ENCODE data around the gene ETFB.

ETFB gene

GRCh38 chr19:51321799-51322198 is 44.4 kb downstream of the ETFB start:
- no peaks in the 10 kb centered on the region for H3K27me3 ChIP-seq (ENCODE audit: insufficient read depth, low read length)
- no peak overlapping the region for H2AK5ac ChIP-seq (ENCODE audit: low read length)
- H2BK12ac ChIP-seq (ENCODE audit: low read length), result no peak overlapping the region
- no peak for DNase-seq
- H3K79me1 ChIP-seq (ENCODE audit: low read length), result no peaks in the 10 kb centered on the region
- H3K4me3 ChIP-seq (ENCODE audit: low read depth, low read length), result no peak overlapping the region
- H4K12ac ChIP-seq (ENCODE audit: low read depth, low read length), result no peak overlapping the region
- H2BK5ac ChIP-seq (ENCODE audit: low read depth, low read length, poor library complexity), result no peak overlapping the region
- H3K9ac ChIP-seq (ENCODE audit: low read length), result no peak overlapping the region
- H3K18ac ChIP-seq (ENCODE audit: low read length), result no peak overlapping the region
- no peaks in the 10 kb centered on the region for H3K36me3 ChIP-seq (ENCODE audit: control insufficient read depth in 1 of 2, insufficient read depth in 2 of 2, low read length in 2 of 2)
- no peak overlapping the region for H3K4ac ChIP-seq (ENCODE audit: low read depth, low read length)
- H3K14ac ChIP-seq (ENCODE audit: low read length), result no peak overlapping the region
- H2AFZ ChIP-seq (ENCODE audit: insufficient read depth, low read length, poor library complexity), result no peak overlapping the region
- H3K9me3 ChIP-seq (ENCODE audit: insufficient read depth, low read depth, low read length), result no peaks in the 10 kb centered on the region
- no peak overlapping the region for H3K23ac ChIP-seq (ENCODE audit: low read length)
- no peak overlapping the region for H4K8ac ChIP-seq (ENCODE audit: low read depth, low read length)
- no peak overlapping the region for H3K27ac ChIP-seq (ENCODE audit: low read depth, low read length)
- H2BK120ac ChIP-seq (ENCODE audit: insufficient read depth, low read length, poor library complexity), result no peak overlapping the region
- no peak overlapping the region for H4K91ac ChIP-seq (ENCODE audit: low read depth, low read length)
- no peaks in the 10 kb centered on the region for H3K79me2 ChIP-seq (ENCODE audit: control insufficient read depth, insufficient read depth, low read length, poor library complexity)
- H3K4me2 ChIP-seq (ENCODE audit: low read length), result no peak overlapping the region
- no peaks in the 10 kb centered on the region for H3K4me1 ChIP-seq (ENCODE audit: control insufficient read depth in 1 of 2, insufficient read depth in 2 of 2, low read length in 2 of 2)
- WGBS (ENCODE audit: extremely low coverage, insufficient coverage, insufficient read length), result no CpG with 5 or more reads among the region's 14 CpGs

GRCh38 chr19:51320280-51320657 is 45.9 kb downstream of the ETFB start:
- Histone ChIP-seq H3K18ac (ENCODE audit: low read length) (no peak overlapping the region), H4K8ac (ENCODE audit: low read depth, low read length) (no peak overlapping the region), H3K27me3 (ENCODE audit: insufficient read depth, low read length) (no peaks in the 10 kb centered on the region), H3K36me3 (ENCODE audit: control insufficient read depth in 1 of 2, insufficient read depth in 2 of 2, low read length in 2 of 2) (no peaks in the 10 kb centered on the region), H2BK120ac (ENCODE audit: insufficient read depth, low read length, poor library complexity) (no peak overlapping the region), H3K4me3 (ENCODE audit: low read depth, low read length) (no peak overlapping the region), H4K12ac (ENCODE audit: low read depth, low read length) (no peak overlapping the region), H3K14ac (ENCODE audit: low read length) (no peak overlapping the region), H3K9ac (ENCODE audit: low read length) (no peak overlapping the region), H3K23ac (ENCODE audit: low read length) (no peak overlapping the region), H2BK12ac (ENCODE audit: low read length) (no peak overlapping the region), H3K79me1 (ENCODE audit: low read length) (no peaks in the 10 kb centered on the region), H2AK5ac (ENCODE audit: low read length) (no peak overlapping the region), H3K27ac (ENCODE audit: low read depth, low read length) (no peak overlapping the region), H3K9me3 (ENCODE audit: insufficient read depth, low read depth, low read length) (no peaks in the 10 kb centered on the region), H2BK5ac (ENCODE audit: low read depth, low read length, poor library complexity) (no peak overlapping the region), H2AFZ (ENCODE audit: insufficient read depth, low read length, poor library complexity) (no peak overlapping the region), H3K4me2 (ENCODE audit: low read length) (no peak overlapping the region), H3K4ac (ENCODE audit: low read depth, low read length) (no peak overlapping the region), H3K79me2 (ENCODE audit: control insufficient read depth, insufficient read depth, low read length, poor library complexity) (no peaks in the 10 kb centered on the region), H3K4me1 (ENCODE audit: control insufficient read depth in 1 of 2, insufficient read depth in 2 of 2, low read length in 2 of 2) (no peaks in the 10 kb centered on the region), H4K91ac (ENCODE audit: low read depth, low read length) (no peak overlapping the region)
- no CpG with 5 or more reads among the region's 14 CpGs for WGBS (ENCODE audit: extremely low coverage, insufficient coverage, insufficient read length)
- no peak for DNase-seq

- Histone ChIP-seq H3K36me3 (ENCODE audit: control insufficient read depth in 1 of 2, insufficient read depth in 2 of 2, low read length in 2 of 2) (no peaks in the 10 kb centered on the region), H3K79me1 (ENCODE audit: low read length) (no peaks in the 10 kb centered on the region), H3K27ac (ENCODE audit: low read depth, low read length) (no peak overlapping the region), H2BK12ac (ENCODE audit: low read length) (no peak overlapping the region), H2AFZ (ENCODE audit: insufficient read depth, low read length, poor library complexity) (no peak overlapping the region), H3K4ac (ENCODE audit: low read depth, low read length) (no peak overlapping the region), H3K79me2 (ENCODE audit: control insufficient read depth, insufficient read depth, low read length, poor library complexity) (no peaks in the 10 kb centered on the region), H2BK120ac (ENCODE audit: insufficient read depth, low read length, poor library complexity) (no peak overlapping the region), H3K23ac (ENCODE audit: low read length) (no peak overlapping the region), H3K18ac (ENCODE audit: low read length) (no peak overlapping the region), H3K4me1 (ENCODE audit: control insufficient read depth in 1 of 2, insufficient read depth in 2 of 2, low read length in 2 of 2) (no peaks in the 10 kb centered on the region), H3K27me3 (ENCODE audit: insufficient read depth, low read length) (no peaks in the 10 kb centered on the region), H3K9me3 (ENCODE audit: insufficient read depth, low read depth, low read length) (peaks cover 2% of the 10 kb centered on the region), H4K91ac (ENCODE audit: low read depth, low read length) (no peak overlapping the region), H3K4me2 (ENCODE audit: low read length) (no peak overlapping the region), H3K14ac (ENCODE audit: low read length) (no peak overlapping the region), H3K9ac (ENCODE audit: low read length) (no peak overlapping the region), H3K4me3 (ENCODE audit: low read depth, low read length) (no peak overlapping the region), H2BK5ac (ENCODE audit: low read depth, low read length, poor library complexity) (no peak overlapping the region), H2AK5ac (ENCODE audit: low read length) (no peak overlapping the region), H4K12ac (ENCODE audit: low read depth, low read length) (no peak overlapping the region), H4K8ac (ENCODE audit: low read depth, low read length) (no peak overlapping the region)
- DNase-seq, result no peak
- WGBS (ENCODE audit: extremely low coverage, insufficient coverage, insufficient read length), result no CpG with 5 or more reads among the region's 14 CpGs
Observed at GRCh38 chr19:51319649-51320279, 46.4 kb downstream of the ETFB start.

- Histone ChIP-seq H4K8ac (ENCODE audit: low read depth, low read length) (no peak overlapping the region), H3K4me3 (ENCODE audit: low read depth, low read length) (no peak overlapping the region), H2BK12ac (ENCODE audit: low read length) (no peak overlapping the region), H3K27me3 (ENCODE audit: insufficient read depth, low read length) (no peaks in the 10 kb centered on the region), H3K9me3 (ENCODE audit: insufficient read depth, low read depth, low read length) (peaks cover 4% of the 10 kb centered on the region), H3K18ac (ENCODE audit: low read length) (no peak overlapping the region), H3K36me3 (ENCODE audit: control insufficient read depth in 1 of 2, insufficient read depth in 2 of 2, low read length in 2 of 2) (no peaks in the 10 kb centered on the region), H3K4me2 (ENCODE audit: low read length) (no peak overlapping the region), H2BK5ac (ENCODE audit: low read depth, low read length, poor library complexity) (no peak overlapping the region), H4K12ac (ENCODE audit: low read depth, low read length) (no peak overlapping the region), H3K9ac (ENCODE audit: low read length) (no peak overlapping the region), H3K4ac (ENCODE audit: low read depth, low read length) (no peak overlapping the region), H4K91ac (ENCODE audit: low read depth, low read length) (no peak overlapping the region), H2BK120ac (ENCODE audit: insufficient read depth, low read length, poor library complexity) (no peak overlapping the region), H3K27ac (ENCODE audit: low read depth, low read length) (no peak overlapping the region), H3K79me2 (ENCODE audit: control insufficient read depth, insufficient read depth, low read length, poor library complexity) (no peaks in the 10 kb centered on the region), H2AFZ (ENCODE audit: insufficient read depth, low read length, poor library complexity) (no peak overlapping the region), H2AK5ac (ENCODE audit: low read length) (no peak overlapping the region), H3K4me1 (ENCODE audit: control insufficient read depth in 1 of 2, insufficient read depth in 2 of 2, low read length in 2 of 2) (no peaks in the 10 kb centered on the region), H3K23ac (ENCODE audit: low read length) (no peak overlapping the region), H3K14ac (ENCODE audit: low read length) (no peak overlapping the region), H3K79me1 (ENCODE audit: low read length) (no peaks in the 10 kb centered on the region)
- WGBS (ENCODE audit: extremely low coverage, insufficient coverage, insufficient read length), result no CpG with 5 or more reads among the region's 23 CpGs
- no peak for DNase-seq
Observed at GRCh38 chr19:51318687-51319648, 47.2 kb downstream of the ETFB start.

Measured in trophoblast cell (in vitro differentiated cells and primary cell).